ENCODE data around the gene GATA2.

The GATA2 gene

DNA sequence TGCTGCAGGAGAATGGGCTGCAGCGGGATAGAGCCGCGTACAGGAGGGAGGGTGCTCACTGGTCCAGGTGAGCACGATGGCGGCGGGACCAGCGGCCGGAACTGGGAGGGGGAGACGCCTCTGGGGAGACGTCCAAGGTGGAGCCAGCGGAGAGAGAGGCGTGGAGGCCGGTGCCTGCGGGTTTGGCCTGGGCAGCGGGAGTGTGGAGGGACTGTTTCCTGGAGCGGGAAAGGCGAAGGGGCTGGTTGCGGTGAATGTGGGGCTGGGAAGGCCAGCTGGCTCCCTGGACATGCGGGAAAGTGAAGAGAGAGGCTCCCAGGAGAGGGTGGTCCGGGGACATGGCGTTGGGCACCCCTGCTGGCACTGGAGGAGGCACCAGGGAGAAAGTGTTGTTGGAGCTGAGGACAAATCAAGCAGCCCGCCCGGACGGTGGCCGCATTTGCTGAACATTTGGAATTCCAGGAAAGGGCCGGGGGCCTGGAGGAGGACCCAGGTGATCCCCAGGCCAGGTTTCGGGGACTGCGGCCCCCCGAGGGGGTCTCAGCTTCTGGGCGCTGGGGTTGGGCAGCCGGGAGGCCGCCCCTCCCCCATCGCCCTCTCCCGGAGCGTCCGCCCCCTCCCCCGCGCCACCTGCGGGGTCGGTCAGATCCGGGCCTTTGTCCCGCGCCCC is 60.6 kb downstream of the GATA2 start:
- DNase-seq, result no peak

DNA sequence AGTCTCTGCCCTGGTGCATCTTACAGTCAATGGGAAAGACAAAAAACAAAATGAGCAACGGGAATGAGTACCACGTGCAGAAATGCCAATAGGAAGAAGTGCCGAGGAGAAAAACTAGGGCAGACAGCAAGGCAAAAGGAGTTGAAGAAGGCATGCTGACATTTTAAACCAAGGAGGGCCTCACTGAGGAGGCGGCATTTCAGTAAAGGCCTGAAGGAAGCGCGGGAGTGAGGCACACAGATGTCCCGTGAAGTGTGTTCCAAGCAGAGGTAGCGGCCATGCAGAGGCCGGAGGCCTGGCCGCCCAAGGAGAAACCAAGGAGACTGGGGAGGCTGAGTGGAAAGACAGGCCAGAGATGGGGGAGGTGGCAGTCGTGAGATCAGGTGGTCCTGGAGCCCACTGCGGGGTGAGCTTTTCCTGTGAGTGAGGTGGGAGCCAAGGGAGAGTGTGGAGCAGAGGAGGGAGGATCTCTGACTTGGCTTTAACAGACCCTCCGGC is 61.1 kb downstream of the GATA2 start:
- no peak for DNase-seq

DNA sequence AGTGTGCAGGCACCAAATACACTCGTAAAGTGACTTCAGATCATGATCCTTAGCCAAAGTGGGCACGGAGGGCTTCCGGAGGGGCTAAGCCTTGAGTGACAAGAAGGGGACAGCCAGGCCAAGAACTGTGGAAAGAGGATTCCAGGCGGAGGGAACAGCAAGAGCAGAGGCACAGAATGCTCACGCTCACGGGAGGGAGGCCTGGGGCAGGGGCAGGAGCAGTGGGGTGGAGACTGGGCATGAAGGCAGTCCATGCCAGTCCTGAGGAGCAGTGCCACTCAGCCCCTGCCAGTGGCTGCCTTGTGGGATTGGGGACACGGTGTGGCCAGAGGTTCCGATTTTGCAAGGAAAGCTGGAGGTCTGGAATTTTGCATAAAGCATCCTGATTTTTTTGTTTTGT is 62.3 kb downstream of the GATA2 start:
- DNase-seq, result no peak

DNA sequence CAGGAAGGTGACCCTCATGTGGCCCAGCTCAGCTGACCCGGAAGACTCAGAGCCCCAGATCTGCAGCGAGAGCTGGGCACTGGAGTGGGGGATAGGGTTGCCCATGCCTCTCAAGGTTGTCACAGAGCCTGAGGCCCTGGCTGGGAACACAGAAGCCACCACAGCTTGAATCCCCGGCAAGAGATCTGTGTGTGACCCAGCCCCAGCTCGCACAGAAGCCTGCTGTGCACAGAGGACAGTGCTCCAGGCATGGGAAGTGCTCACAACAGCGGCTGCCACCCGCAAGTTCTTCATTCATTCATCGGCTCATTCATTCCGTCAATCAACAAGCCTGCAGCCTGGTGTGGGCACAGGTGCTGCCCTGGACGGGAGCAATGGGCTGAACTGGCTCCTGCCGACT is 62.7 kb downstream of the GATA2 start:
- no peak for DNase-seq

DNA sequence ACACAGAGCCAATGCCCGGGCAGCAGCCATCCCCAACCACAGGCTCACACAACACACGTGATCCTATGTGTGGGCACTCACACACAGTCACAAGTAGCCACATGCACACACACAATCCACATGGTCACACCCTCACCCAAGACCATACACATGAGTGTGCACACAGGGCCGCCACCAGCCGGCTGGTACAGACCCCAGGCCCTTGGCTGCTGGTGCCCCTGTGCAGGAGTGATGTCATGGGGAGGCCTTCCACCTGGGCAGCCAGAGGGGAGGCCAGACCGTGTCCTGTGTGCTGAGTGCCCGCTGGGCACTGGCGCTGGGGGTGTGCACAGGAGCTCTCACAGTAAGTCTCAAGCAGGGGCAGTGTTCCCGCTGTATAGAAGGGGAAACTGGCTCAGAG is 63.2 kb downstream of the GATA2 start:
- no peak for DNase-seq
